Lower leg skin (tissue), 4 donors: ENCODE results near the gene TLDC2. TPM values are rescaled to one million over a fixed set of nuclear protein-coding genes. Genes with fewer than 3 reads are reported as not detected.
"Not testable (repeated sequence)": the region's sequence is repeated elsewhere in the genome, so short reads cannot be mapped to it uniquely, and the experiment has no call there.

Experiments used
- DNase-seq, 2 donors: peaks; one replicate each; pipeline ENCODE4 v3.0.0-alpha.2; 2019; ENCODE audit warnings: low spot score in 2 of 2
- H3K4me3 ChIP-seq: fragments of 200-600 bp; sonication (generic); 2 replicates; pipeline ENCODE4 v1.5.1; 2017; ENCODE audit warnings: mild to moderate bottlenecking, low read depth; ENCODE audit not compliant: poor library complexity, severe bottlenecking
- POLR2A ChIP-seq, 2 donors: fragments of 450-650 bp; IDR thresholded peaks; one replicate each; pipeline ENCODE4 v1.6.1; 2016 to 2017; ENCODE audit warnings: antibody characterized with exemption in 2 of 2, mild to moderate bottlenecking in 1 of 2, moderate library complexity in 1 of 2
- WGBS, 2 donors: methylation state at CpG; one replicate each; pipeline ENCODE4 v1.1.5; 2018; 5-methylcytosine and 5-hydroxymethylcytosine counted together
- intact Hi-C: fragments of 100-400 bp; cut with DNase I; formaldehyde crosslinking; loops from one replicate; pipeline ENCODE4 v1.15.0; 2023; ENCODE audit warnings: low total_unique reads
- total RNA-seq, 4 donors: library from RNA; depleted of rRNA; stranded (reverse); fragments of >200 nt; gene quantifications; one replicate each; pipeline ENCODE4 v1.1.0, GENCODE V29; 2016
- TF ChIP-seq, protein P1 (sequence below), 3 donors: fragments of 450-650 bp; IDR thresholded peaks; one replicate each; pipeline ENCODE4 v1.5.1; 2016; ENCODE audit warnings: antibody characterized with exemption in 3 of 3, mild to moderate bottlenecking in 3 of 3, moderate library complexity in 2 of 3

Gene TLDC2
- total RNA-seq, 4 donors from 2014 or later: 0.42 to 0.58 TPM; not detected in 2

DNA sequence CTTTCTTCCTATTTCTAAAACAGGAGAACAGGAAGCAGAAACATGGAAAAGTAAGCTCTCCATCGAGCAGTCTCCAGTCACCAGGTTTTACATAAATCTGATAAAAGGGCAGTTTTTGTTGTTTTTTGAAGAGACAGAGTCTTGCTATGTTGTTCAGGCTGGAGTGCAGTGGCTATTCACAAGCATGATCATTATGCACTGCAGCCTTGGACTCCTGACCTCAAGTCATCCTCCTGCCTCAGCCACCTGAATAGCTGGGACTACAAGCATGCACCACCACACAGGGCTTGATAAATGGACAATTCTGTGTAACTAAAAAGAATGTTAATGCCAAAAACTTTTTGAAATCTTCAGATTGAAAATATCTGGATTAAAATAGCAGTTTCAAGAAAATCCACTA is 51.8 kb downstream of the TLDC2 start:
- intact Hi-C loops: no loop called here
- TF ChIP-seq, protein P1, sequence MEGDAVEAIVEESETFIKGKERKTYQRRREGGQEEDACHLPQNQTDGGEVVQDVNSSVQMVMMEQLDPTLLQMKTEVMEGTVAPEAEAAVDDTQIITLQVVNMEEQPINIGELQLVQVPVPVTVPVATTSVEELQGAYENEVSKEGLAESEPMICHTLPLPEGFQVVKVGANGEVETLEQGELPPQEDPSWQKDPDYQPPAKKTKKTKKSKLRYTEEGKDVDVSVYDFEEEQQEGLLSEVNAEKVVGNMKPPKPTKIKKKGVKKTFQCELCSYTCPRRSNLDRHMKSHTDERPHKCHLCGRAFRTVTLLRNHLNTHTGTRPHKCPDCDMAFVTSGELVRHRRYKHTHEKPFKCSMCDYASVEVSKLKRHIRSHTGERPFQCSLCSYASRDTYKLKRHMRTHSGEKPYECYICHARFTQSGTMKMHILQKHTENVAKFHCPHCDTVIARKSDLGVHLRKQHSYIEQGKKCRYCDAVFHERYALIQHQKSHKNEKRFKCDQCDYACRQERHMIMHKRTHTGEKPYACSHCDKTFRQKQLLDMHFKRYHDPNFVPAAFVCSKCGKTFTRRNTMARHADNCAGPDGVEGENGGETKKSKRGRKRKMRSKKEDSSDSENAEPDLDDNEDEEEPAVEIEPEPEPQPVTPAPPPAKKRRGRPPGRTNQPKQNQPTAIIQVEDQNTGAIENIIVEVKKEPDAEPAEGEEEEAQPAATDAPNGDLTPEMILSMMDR (IDR thresholded peaks at IDR 0.05): no peak
- no peak for TF ChIP-seq POLR2A (IDR thresholded peaks at IDR 0.05)
- no peak overlapping the region for H3K4me3 ChIP-seq
- 86% methylated on average over 1 of the region's 1 CpG for WGBS, 2 donors
- no peak for DNase-seq

DNA sequence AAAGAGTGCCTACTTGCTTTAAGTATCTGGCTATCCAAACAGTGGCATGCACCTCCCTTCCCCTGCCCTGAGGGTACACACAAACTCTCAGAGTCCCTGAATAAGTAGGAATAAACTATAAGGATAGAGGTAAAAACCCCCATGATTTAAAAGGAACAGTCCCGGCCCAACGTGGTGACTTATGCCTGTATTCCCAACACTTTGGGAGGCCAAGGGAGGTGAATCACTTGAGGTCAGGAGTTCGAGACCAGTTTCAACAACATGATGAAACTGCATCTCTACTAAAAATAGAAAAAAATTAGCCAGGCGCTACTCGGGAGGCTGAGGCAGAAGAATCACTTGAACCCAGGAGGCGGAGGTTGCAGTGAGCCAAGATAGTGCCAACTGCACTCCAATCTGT is 53.4 kb downstream of the TLDC2 start:
- H3K4me3 ChIP-seq: no peak overlapping the region
- DNase-seq: peak in 1 of 2 donors; percentile 25
- no peak for TF ChIP-seq POLR2A (IDR thresholded peaks at IDR 0.05)
- TF ChIP-seq, protein P1 (IDR thresholded peaks at IDR 0.05): no peak
- intact Hi-C loops: no loop called here
- WGBS, 2 donors: 75 to 78% methylated on average over 6 of the region's 6 CpGs

DNA sequence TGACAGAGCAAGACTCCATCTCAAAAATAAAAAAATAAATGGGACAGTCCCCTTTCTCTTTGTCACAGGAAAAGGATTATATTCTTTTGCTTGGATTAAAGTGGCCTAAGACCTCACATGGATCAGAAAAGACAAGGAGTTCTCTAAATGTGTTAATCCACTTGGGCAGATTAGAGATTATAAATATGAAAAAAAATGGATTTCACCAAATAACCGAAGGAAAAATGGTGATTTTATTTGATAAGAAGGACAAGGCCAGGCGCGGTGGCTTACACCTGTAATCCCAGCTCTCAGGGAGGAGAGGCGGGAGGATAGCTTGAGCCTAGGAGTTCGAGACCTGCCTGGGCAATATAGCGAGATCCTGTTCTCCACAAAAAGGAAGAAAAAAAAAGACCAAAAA is 53.8 kb downstream of the TLDC2 start:
- intact Hi-C loops: no loop called here
- TF ChIP-seq POLR2A (IDR thresholded peaks at IDR 0.05): no peak
- TF ChIP-seq, protein P1 (IDR thresholded peaks at IDR 0.05): no peak
- no peak overlapping the region for H3K4me3 ChIP-seq
- 95 to 99% methylated on average over 6 of the region's 6 CpGs for WGBS, 2 donors
- DNase-seq: peak in 1 of 2 donors; percentile 36

DNA sequence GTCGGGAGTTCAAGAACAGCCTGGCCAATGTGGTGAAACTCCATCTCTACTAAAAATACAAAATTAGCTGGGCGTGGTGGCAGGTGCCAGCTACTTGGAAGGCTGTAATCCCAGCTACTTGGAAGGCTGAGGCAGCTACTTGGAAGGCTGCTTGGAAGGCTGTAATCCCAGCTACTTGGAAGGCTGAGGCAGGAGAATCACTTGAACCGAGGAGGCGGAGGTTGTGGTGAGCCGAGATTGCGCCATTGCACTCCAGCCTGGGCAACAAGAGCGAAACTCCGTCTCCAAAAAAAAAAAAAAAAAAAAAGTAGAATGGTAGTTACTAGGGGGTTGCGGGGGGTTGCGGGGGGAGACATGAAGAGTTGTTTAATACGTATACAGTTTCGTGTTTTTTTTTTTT is 56.1 kb downstream of the TLDC2 start:
- H3K4me3 ChIP-seq, intact Hi-C loops: not testable (repeated sequence)
- 80 to 85% methylated on average over 12 of the region's 12 CpGs for WGBS, 2 donors
- DNase-seq: peak in 1 of 2 donors; percentile 76

DNA sequence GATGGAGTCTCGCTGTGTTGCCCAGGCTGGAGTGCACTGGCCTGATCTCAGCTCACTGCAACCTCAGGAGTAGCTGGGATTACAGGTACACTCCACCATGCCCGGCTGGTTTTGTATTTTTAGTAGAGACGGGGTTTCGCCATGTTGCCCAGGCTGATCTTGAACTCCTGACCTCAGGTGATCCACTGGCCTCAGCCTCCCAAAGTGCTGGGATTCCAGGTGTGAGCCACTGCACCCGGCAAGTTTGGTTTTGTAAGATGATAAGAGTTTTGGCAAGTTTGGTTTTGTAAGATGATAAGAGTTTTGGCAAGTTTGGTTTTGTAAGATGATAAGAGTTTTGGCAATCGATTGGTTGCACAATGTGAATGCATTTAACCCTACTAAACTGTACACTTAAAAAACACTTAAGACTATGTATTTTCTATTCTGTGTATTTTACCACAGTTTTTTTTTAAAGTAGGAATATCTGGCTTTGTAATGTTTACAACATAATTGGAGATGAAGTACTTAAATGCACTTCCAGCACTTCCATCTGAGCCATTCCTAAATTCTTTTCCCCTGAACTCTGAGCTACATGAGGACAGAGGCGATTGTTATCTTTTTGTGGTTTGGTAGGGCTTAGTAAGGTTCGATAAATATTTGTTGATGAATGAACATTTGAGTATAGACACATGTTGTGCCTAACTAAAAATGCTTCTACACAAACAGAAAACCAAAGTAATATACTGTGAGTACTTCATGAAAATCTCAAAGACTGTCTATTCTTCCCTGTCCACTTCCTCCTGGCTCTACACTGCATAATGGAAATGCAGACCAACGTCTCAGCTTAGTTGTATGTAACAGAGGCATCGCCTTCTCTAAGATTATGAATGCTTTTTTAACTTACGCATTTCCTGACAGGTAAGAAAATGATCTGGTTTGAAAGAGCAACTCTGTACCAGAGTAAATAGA is 56.8 kb downstream of the TLDC2 start:
- TF ChIP-seq POLR2A (IDR thresholded peaks at IDR 0.05): no peak
- TF ChIP-seq, protein P1 (IDR thresholded peaks at IDR 0.05): no peak
- DNase-seq: peak in 1 of 2 donors; percentile 52
- intact Hi-C loops: no loop called here
- WGBS, 2 donors: 68 to 69% methylated on average over 11 of the region's 11 CpGs
- no peak overlapping the region for H3K4me3 ChIP-seq

DNA sequence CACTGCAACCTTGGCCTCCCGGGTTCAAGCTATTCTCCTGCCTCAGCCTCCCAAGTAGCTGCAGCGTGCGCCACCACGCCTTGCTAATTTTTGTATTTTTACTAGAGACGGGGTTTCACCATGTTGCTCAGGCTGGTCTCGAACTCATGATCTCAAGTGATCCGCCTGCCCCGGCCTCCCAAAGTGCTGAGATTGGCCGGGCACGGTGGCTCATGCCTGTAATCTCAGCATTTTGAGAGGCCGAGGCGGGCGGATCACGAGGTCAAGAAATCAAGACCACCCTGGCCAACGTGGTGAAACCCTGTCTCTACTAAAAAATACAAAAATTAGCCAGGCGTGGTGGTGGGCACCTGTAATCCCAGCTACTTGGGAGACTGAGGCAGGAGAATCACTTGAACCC is 57.6 kb downstream of the TLDC2 start:
- intact Hi-C loops, H3K4me3 ChIP-seq: not testable (repeated sequence)
- 95 to 97% methylated on average over 16 of the region's 16 CpGs for whole genome bisulfite sequencing, 2 donors
- DNase-seq: peak in 1 of 2 donors; percentile 74
